Vagina (tissue), 2 donors: ENCODE data around the gene PRKAR1B.

ENCODE experiments used
- POLR2A ChIP-seq, 2 donors: fragments of 450-650 bp; IDR thresholded peaks; one replicate each; pipeline ENCODE4 v1.6.1; 2017; ENCODE audit warnings: antibody characterized with exemption in 2 of 2, mild to moderate bottlenecking in 2 of 2, moderate library complexity in 2 of 2
- POLR2AphosphoS5 ChIP-seq, 2 donors: sonication (generic); formaldehyde crosslinking; IDR thresholded peaks; one replicate each; pipeline ENCODE4 v1.9.0; 2017; ENCODE audit warnings: antibody characterized with exemption in 2 of 2, mild to moderate bottlenecking in 2 of 2, low read depth in 1 of 2; ENCODE audit not compliant: insufficient read depth in 1 of 2
- TF ChIP-seq, protein P1 (sequence below), 3 experiments: fragments of 450-650 bp in 2 of 3; fragments of 200-600 bp in 1 of 3; sonication (generic) in 1 of 3; IDR thresholded peaks; one replicate each; pipeline ENCODE4 v1.5.1; 2017 to 2019; ENCODE audit warnings: antibody characterized with exemption in 3 of 3, mild to moderate bottlenecking in 2 of 3, moderate library complexity in 2 of 3

DNA sequence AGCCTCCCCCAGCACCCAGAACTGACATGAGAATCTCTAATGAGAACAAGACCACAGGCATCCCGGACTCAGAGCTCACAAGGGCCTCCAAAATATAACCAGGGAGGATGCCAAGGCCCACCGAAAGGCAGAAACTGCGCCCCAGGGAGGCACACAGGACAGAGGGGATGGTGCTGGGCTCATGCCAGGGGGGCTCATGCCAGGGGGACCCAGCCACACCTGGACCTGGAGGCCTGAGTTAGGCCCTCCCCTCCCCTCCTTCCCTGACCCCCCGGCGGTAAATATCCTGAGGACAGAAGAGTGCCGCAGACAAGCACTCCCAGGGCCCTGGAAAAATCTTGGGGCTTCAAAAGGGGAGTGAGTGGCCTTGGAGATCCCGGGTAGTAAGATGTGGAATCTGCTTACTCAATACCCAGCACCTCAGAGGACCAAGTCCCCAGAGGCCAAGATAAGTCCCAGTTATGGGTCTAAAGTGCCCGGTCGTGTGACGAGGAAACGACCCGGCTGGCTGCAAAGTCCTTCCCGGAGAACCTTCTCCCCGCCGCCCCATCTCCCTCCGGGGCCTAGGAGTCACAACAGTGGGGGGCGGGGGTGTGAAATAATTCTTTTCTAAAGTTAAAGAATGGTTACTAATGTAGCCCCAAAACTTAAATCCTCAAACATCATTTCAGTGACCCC lies 219.3 kb downstream of the PRKAR1B start:
- TF ChIP-seq POLR2AphosphoS5 (IDR thresholded peaks at IDR 0.05; ENCODE audit: insufficient read depth in 1 of 2, low read depth in 1 of 2) (no peak), POLR2A (IDR thresholded peaks at IDR 0.05) (no peak)
- TF ChIP-seq, protein P1, sequence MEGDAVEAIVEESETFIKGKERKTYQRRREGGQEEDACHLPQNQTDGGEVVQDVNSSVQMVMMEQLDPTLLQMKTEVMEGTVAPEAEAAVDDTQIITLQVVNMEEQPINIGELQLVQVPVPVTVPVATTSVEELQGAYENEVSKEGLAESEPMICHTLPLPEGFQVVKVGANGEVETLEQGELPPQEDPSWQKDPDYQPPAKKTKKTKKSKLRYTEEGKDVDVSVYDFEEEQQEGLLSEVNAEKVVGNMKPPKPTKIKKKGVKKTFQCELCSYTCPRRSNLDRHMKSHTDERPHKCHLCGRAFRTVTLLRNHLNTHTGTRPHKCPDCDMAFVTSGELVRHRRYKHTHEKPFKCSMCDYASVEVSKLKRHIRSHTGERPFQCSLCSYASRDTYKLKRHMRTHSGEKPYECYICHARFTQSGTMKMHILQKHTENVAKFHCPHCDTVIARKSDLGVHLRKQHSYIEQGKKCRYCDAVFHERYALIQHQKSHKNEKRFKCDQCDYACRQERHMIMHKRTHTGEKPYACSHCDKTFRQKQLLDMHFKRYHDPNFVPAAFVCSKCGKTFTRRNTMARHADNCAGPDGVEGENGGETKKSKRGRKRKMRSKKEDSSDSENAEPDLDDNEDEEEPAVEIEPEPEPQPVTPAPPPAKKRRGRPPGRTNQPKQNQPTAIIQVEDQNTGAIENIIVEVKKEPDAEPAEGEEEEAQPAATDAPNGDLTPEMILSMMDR (IDR thresholded peaks at IDR 0.05): no peak
